ENCODE data around the gene RASGRP2. TPM values are rescaled to one million over a fixed set of nuclear protein-coding genes. Genes with fewer than 3 reads are reported as not detected.
A peak's percentile ranks its signal among the peaks of the same experiment; 100 is the strongest.

RASGRP2 gene
- total RNA-seq, 1 donor from 2014 or later = not detected

GRCh38 chr11:64687204-64687603 lies 56.7 kb downstream of the RASGRP2 start:
- FAIRE-seq (no peak), DNase-seq (ENCODE audit: low read depth) (no peak)
- H3K27me3 ChIP-seq (ENCODE audit: control insufficient read depth, insufficient read depth, low read length) = peaks cover 7% of the 10 kb centered on the region
- no peak for TF ChIP-seq CTCF (IDR thresholded peaks at IDR 0.05; ENCODE audit: insufficient read depth, low read length, severe bottlenecking)
- H3K4me3 ChIP-seq (ENCODE audit: low read depth, low read length) = no peak overlapping the region
- H3K36me3 ChIP-seq (ENCODE audit: control insufficient read depth, insufficient read depth, low read length) = no peaks in the 10 kb centered on the region

- Histone ChIP-seq H3K27me3 (ENCODE audit: control insufficient read depth, insufficient read depth, low read length) (peaks cover 5% of the 10 kb centered on the region), H3K4me3 (ENCODE audit: low read depth, low read length) (no peak overlapping the region), H3K36me3 (ENCODE audit: control insufficient read depth, insufficient read depth, low read length) (no peaks in the 10 kb centered on the region)
- no peak for TF ChIP-seq CTCF (IDR thresholded peaks at IDR 0.05; ENCODE audit: insufficient read depth, low read length, severe bottlenecking)
- FAIRE-seq (no peak), DNase-seq (ENCODE audit: low read depth) (no peak)
These were observed 57.3 kb downstream of the RASGRP2 start for GRCh38 chr11:64686466-64687170.

GRCh38 chr11:64685536-64685935 lies 58.4 kb downstream of the RASGRP2 start:
- no peak for TF ChIP-seq CTCF (IDR thresholded peaks at IDR 0.05; ENCODE audit: insufficient read depth, low read length, severe bottlenecking)
- no peak for DNase-seq (ENCODE audit: low read depth)
- Histone ChIP-seq H3K4me3 (ENCODE audit: low read depth, low read length) (no peak overlapping the region), H3K36me3 (ENCODE audit: control insufficient read depth, insufficient read depth, low read length) (no peaks in the 10 kb centered on the region), H3K27me3 (ENCODE audit: control insufficient read depth, insufficient read depth, low read length) (peaks cover 3% of the 10 kb centered on the region)
- FAIRE-seq = no peak

- H3K27me3 ChIP-seq (ENCODE audit: control insufficient read depth, insufficient read depth, low read length) = no peaks in the 10 kb centered on the region
- DNase-seq (ENCODE audit: low read depth) = peak; percentile 99
- peak; percentile 97 for FAIRE-seq
- no peak overlapping the region for H3K4me3 ChIP-seq (ENCODE audit: low read depth, low read length)
- H3K36me3 ChIP-seq (ENCODE audit: control insufficient read depth, insufficient read depth, low read length) = no peaks in the 10 kb centered on the region
- no peak for TF ChIP-seq CTCF (IDR thresholded peaks at IDR 0.05; ENCODE audit: insufficient read depth, low read length, severe bottlenecking)
These were observed 59.6 kb downstream of the RASGRP2 start for GRCh38 chr11:64684357-64684756.

GRCh38 chr11:64681171-64681570 lies 62.8 kb downstream of the RASGRP2 start:
- no peak for FAIRE-seq
- H3K27me3 ChIP-seq (ENCODE audit: control insufficient read depth, insufficient read depth, low read length) = peaks cover 14% of the 10 kb centered on the region

More at GRCh38 chr11:64681171-64681570, 62.8 kb downstream of the RASGRP2 start:
- no peak for TF ChIP-seq CTCF (IDR thresholded peaks at IDR 0.05; ENCODE audit: insufficient read depth, low read length, severe bottlenecking)
- H3K4me3 ChIP-seq (ENCODE audit: low read depth, low read length) = no peak overlapping the region
- H3K36me3 ChIP-seq (ENCODE audit: control insufficient read depth, insufficient read depth, low read length) = no peaks in the 10 kb centered on the region
- DNase-seq (ENCODE audit: low read depth) = no peak
